Stimulated activated CD4-positive, alpha-beta T cell treated with anti-CD3 and anti-CD28 coated beads, Interleukin-2, amount 100 ng/mL, for 4 hours (primary cell): ENCODE measurements around the gene MEIS2.

Experiments used
- DNase-seq: peaks from one replicate; pipeline ENCODE4 v3.0.0-alpha.2; 2020; ENCODE audit warnings: low read depth

MEIS2 gene

DNA sequence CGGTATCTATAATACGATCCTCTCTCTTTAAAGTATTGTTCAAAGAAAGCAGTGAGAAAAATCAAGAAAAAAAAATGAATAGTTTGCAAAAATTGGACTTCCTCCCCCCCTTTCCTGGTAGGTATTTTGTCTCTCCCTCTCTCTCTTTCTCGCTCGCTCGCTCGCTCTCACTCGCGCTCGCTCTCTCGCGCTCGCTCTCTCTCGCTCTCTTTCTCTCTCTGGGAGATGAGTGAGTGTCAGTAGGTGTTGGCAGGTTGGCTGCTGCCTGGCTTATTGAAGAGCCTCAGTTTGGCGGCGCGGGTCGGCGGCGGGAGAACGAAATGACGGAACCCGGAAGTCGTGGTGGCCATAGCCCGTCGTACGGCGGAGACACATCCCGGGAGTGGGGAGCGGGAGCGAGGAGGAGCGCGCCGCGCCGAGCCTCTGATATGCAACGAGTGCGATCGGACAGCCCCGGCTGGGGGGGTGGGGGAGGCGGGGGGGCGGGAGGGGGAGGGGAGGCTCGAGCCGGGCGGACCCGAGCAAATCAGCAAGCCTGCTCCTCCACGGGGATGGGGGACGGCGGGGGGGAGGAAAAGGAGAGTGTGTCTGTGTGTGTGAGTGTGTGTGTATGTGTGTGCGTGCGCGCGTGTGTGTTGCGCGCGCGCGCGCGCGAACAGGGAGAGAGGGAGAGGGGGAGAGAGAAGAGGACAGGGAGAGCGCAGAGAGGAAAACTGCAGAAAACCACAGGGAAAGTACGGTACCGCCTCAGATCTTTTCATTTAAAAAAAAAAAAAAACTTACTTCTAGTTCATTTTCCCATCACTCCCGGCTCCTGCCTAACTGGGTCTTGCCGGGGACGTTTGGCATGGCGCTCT, at the start of gene MEIS2:
Gene MEIS2 (minus strand): TSS at position 441 of the 857 bp plus-strand sequence. CDS start 1,083 bp downstream, outside the sequence.
- DNase-seq = no peak

DNA sequence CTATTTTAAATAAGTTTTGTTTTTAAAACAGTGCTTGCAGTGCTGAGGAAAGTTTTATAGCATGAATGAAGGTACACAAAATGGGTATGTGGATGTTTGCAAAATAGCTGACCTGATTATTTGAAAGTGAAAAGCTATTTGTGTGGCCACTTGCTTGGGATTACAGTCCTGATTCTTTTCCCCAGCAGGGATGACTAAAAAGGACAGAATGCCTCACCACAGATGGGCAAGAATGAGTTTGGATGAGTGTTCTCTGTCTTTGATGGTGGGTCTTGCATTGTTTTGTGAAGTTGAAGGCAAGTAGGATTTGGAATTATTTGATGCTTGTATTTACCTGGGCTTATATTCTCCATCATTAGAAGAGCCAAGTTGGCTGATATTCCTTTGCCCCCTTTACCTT, 48.8 kb upstream of the MEIS2 start:
- DNase-seq = no peak

DNA sequence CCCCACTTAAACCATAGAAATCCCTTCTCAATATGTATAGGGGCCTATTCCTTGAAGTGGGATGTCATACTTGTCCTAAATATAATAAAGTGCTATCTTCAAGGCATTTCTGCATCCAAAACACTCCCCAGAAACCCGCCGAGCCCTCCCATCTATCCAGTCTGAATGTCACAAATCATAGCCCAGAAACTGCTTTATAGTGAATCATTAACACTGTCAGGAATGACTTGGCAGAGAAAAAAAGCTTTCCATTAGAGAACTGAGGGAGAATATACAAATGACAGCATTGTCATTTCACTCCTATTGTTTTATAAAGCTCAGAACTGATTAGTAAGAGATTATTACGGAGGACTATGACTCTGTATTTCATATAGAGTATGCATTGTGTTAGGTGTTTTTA, 48.4 kb upstream of the MEIS2 start:
- DNase-seq = no peak

DNA sequence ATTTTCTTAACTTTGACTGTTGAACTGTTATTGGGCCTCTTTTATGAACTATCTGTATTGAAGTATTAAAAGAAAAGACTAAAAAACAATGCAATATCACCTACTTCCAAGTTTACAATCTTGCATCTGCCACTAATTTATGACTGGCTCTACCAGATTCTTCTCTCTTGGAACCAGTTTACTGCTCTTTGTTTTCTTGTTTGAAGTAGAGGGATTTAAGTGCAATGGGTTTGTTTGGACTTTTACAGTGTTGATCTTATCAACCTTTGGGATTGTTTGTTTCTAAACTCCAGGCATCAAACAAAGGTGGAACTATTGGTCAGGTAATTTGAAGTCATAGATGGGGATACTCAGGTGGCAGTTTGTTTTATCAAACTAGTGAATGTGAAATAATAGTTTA, 43.0 kb upstream of the MEIS2 start:
- DNase-seq = no peak

DNA sequence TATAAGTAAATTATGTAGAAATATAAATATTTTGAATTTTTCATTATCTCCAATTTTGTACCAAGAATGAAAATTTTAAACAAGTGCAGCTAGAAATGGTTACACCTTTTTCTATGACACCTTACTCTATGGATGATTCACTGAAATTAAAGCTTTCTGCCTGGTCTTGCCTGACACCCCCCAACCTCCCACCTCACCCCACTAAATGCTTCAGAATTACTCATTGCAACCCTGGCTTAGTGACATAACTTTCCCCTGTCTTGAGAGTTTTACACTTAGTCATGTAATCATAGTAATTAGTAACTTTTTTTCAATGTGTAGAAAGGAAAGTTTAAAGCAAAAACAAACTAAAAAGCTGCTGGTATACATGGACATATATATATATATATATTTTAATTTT, 42.0 kb upstream of the MEIS2 start:
- DNase-seq = no peak

DNA sequence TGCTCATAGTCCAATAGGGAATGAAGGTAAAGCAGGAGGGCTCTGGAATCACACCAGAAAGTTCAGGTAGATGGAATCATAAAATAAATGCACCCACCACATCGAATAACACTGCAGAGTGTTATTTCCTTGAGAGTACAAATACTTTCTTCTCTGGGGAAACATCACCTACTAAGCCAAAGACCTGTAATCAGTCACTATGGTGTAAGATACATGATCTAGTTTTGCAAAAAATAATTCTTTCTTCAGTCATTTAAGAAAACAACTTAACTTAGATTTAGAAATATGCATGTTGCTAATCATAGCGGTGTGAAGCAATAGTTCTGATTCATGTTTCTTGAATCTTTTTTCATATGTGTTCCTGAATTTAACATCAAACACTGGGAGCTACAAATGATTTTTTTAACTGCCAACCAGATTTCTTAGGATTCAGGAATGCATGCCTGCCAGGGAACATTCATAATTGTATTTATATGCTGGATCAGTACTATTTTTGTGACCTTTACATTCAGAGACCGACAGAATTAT, 40.2 kb upstream of the MEIS2 start:
- DNase-seq = no peak

DNA sequence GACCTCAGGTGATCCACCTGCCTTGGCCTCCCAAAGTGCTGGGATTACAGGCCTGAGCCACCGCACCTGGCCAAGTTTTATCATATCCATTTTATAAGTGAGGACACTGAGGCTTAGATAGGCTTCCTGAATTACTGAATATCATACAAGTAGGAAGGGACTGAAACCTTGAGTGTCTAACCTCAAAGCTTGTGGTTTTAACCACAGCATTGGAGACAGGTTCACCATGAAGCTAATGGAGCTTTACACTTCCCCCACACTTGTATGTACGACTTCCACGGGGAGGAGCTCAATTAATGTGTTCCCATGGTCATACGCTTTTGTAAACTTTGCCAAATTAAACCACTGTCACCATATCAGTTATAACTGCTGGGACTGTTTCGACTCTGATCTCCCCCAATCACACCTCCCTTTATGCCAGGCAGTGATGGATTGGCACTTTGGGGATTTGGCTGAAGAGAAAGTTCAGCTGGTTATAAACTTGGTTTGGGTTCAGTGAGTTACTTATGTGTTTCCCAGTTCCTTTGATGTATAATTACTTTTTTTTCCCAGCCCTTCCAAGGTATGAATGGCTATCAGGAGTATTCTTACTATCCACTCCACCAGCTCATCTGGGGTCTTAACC, 38.4 kb upstream of the MEIS2 start:
- DNase-seq = no peak

DNA sequence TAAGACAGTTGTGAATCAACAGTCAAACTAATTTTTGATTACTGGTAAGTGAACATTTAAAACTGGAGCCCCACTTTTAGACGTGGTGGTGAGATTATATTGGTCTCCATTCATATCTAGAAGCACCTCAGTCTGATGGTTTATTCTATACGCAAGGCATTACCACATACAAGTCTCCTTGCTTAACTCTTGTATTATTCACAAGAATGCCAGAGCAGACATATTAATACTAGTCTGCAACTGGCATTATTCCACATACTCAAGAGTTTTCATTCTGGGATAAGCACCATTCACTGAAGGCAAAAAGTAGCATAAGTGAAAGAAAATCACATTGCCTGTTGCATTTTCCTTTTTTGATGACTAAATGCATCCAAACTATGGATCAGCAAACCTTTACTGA, 36.9 kb upstream of the MEIS2 start:
- DNase-seq = no peak

DNA sequence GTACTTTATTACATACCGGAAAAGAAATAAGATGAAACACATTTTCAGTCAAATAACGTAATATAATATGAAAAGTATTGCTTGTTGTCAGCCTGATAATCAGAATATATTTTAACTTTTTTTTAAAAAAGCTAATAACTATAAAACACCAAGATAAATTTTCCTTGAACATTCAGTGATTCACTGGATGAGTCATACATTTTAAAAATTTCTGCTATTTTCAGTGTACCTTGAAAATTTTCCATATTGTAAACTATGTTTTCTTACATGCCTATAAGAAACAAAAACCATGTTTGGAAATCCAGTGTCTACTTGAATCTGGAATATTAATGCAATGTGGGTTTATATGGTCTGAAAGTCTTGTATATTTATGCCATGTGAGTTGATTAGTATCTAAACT, 36.3 kb upstream of the MEIS2 start:
- no peak for DNase-seq

DNA sequence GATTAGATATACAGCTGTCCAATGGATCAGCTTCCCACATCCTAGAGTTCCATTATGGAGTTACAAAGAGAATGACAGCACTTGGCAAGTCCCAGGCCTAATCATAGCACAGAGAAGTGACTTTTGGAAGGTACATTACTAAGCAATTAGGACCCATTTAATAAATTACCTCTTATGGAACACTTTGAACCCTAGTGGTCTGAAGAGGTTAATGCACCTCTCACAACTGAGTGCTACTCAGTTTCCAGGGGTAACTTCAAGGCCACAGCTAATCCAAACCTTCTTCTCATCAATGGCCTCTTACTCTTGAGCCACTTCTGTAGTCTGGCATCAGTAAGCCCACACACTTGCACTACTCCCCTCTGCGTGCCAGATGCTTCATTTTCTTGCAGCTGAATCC, 34.9 kb upstream of the MEIS2 start:
- DNase-seq = no peak

DNA sequence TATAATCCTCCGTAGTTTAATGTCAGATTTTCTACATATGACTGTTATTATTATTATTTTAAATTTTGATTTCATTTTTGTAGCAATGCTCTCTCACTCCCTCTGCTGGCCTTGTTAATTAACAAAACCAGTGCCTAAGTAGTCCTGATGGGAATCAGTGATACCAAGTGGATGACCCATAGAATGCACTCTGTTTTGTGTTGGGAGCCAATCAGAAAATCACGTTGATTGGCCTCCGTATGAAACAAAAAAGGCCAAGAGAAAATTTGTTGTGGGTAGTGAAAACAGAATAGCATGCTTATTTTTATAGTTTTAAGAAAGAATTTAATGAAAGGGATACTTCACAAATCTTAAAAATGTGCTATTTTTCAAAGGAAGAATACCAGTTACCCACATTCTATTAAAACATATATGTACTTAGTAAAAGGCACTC, 34.4 kb upstream of the MEIS2 start:
- no peak for DNase-seq

DNA sequence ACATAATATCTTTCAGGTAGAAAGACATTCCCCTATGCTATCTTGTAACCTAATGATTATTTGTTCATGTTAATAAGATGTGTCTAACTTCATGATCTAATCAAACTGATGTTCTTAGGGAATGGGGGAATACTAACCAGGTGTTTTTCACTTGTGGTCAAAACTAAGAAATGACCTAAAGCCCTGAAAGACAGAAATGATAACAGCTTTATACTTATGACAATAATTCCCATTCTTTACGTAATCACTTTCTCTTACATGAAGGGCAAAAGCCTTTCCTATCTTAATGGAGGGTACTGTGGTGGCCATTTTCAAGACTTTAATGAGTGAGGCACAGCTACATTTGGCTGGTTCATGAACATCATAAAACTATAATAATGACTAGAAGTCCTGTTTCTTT, 33.9 kb upstream of the MEIS2 start:
- DNase-seq = no peak

DNA sequence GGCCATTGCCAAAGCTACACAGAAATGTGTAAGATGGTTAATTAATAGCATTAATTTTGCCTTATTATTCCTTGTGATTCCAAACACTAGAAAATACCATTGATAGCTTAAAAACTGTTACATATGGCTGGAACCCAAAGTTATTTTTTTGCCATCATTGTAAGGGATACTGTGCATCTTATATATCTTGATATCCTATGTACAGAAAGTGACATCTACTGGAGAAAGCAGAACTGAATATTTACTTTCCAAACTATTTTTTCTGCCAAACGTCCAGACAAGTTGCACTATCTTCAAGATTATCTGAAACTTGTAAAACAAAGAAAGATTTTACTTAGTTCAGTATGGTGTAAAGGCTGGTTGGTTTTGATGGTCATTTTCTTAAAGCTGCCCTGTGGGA, 33.3 kb upstream of the MEIS2 start:
- DNase-seq = no peak

DNA sequence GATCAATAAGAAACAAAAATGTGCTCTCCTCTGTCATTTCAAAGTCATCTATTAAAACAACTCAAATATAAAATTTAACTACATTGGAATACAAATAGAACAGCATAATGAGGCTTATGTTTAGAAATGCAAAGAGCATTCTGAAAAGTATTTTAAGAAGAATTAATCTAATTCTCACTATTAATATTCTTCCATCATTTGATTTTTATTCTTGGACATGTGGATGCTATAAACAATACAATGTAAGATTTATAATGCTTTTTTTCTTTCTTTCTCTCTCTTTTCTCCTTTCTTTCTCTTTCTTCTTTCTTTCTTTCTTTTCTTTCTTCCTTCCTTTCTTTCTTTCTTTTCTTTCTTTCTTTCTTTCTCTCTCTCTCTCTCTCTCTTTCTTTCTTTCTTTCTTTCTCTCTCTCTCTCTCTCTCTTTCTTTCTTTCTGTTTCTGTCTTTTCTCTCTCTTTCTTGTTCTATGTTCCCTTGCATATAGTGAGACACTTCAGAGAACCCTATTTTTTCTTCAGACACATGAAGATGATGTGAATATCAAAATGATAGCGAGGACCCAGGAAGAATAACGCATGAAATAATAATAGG, 32.6 kb upstream of the MEIS2 start:
- no peak for DNase-seq

DNA sequence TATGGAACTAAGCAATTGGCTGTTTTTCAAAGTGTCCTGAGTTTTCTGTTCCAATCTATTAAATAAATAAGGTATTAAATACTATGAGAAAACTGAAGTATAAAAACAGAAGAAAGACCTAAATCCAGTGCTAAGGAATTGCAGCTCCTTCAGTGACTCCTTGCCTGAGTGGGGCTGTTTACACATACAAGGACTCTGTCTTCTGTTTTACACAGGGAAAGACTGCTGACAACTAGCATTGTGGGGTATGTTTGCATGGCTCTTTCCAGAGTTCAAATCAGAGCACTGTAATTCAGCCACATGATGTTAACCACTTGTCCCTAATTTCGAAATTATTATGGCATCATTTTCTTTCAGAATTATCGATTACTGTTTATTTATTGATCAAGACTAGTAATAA, 31.3 kb upstream of the MEIS2 start:
- no peak for DNase-seq

DNA sequence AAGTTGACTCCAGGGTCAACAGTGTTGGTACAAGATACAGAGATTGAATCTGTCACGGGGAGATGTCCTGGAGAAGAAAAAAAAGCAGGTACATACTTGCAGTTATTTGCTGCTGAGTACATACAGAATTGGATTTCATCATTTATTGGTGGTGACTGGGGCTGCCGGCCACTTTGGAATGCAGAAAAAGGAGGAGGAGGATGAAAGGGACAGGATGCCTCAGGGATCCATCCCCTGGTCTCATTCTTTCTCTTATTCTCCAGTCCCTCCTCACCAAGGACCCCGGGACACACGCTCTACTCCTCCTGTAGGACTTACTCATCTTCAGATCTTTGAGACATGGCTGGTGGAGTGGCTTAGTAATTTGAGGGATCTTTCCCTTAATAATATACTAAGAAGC, 30.0 kb upstream of the MEIS2 start:
- no peak for DNase-seq

DNA sequence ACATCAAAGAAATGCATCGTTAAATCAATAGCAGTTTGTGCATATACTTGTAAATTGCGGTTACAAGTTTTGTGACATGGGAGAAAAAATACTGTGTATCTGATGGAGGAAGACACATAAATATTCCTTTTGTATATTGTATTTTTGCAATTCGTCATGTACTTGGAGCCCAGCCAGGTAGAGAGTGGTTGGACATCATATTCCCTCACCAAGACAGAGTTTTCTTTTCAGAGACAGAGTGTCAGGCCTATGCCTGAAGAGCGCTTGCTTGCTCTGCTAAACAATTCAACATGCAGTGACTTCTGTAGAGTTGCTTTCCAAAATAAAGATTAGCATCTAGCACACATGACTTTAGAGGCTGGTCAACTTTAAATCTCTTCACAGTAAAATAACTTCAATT, 24.8 kb upstream of the MEIS2 start:
- no peak for DNase-seq

DNA sequence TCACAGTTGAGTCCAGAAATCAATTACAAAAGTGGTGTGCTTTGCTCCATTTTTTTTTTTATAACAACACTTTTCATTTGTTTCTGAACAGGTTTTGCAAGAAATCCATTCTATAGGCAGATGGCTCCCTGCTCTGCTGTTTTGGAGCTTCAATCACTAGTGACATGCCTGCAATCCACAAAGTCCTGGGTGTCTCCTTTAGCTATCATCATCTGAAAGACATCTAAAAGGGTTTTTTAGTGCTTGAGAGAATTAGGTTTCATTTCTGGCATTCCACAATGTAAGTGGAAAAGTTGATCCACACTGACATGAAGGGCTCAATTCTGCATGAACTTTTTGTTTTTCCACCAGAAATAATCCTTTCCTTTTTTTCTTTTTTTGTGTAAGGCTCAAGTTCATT, 24.0 kb upstream of the MEIS2 start:
- no peak for DNase-seq

DNA sequence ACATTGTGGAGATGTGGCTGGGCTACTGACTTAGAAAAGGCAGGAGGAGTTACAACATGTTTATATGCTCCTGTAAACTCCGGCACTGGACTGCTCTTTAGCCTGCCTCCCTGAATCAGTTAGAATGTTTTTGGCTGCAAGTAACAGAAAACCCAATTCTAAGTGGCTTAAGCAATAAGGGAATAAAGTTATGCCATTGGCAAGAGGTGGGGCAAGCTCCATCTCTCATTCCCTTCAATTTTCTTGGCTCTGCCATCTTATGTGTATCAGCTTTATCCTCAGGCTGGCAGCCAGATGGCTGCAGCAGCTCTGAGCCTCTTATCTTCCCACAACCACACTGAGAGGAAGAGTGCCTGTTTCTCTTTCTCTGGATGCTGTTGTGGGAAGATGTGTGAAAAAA, 22.4 kb upstream of the MEIS2 start:
- DNase-seq = no peak

DNA sequence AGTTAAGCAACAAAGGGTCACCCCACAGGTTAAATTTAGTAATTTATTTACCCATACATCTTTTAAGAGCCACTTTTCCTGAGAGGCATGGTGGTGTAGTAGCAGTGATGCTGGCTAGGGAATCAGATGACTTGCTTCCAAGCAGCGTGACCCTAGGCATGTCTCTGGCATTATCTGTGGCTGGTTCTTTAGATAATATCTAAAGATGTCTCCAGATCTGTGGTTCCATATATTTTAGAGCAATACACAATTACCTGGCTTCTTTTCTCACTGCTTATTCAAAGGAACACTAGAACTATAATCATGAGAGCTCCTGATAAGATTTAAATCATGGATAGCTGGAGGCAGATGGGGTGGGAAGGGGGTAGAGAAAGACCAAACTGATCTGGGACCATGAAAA, 21.1 kb upstream of the MEIS2 start:
- DNase-seq = no peak

DNA sequence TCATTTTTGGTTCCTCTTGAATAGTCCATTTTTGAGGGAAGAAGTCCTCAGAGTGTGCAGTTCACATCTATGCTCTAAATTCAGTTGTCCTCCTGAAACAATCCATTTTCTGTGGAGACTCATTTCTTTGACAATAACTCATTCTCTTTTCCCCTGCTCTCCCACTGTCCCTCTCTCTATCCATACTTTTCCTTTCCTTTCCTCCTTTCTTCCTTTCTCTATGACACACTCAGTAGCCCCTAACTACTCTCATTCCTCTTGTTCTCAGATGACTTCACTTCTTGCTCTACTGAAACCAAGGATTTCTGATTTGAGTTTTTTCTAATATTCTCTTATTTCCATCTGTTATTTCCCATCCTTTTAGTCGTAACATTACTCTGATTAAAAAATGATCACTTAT, 16.7 kb upstream of the MEIS2 start:
- no peak for DNase-seq

DNA sequence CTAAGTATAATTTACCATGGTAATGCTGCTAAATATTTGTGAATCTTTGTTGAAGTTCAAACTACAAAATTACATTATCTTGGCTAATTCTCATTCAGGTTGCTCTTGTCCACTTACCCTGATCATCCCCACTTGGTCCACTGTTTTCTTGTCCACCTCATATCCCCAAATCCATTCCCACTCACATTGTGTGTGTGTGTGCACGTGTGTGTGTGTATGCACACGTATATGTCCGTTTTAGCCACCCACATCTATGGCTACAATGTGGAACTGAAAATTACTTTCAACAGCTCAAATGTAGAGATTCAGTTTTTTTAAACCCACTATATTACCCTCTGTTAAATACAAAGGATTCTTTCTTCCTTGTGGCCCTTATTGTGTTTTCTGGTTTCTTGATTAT, 15.2 kb upstream of the MEIS2 start:
- no peak for DNase-seq

DNA sequence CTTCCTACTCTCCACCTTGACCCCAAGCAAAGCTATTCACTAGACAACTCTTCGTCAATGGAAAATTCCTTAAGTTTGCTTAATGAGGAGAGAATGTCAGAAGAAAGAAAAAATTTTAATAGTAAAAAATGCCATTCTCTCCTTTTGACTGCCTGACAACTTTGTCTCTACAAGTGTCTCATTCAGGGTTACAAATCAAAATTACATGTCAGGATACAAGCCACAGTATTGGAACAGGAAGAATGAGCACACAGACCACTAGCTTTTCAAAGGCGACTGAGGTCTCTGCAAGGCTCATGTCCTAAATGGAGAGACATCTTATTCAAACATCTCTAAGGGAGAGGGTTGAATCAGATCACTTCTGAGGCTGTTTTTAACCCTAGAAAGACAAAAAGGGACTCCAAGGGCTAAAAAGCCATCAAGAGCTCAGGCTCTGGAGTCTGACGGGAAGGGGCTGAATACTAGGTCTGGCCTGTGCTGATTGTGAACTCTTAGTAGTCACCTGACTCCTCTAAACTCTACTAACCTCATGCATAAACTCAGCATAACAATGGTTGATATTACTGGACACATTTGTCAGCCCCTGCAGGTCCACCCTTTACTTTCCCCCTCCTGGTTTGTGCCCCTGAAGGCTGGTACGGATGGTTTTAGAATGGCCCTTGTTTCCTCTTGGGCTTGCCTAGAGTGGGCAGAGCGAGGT, 12.8 kb upstream of the MEIS2 start:
- DNase-seq = no peak
